GM12891 (cell line): ENCODE results near the gene CFAP77.

Source experiments
- PAX5 ChIP-seq: IDR thresholded peaks from 2 replicates; pipeline ENCODE4 v1.6.1; 2011; ENCODE audit warnings: low read length, moderate library complexity, mild to moderate bottlenecking; ENCODE audit not compliant: insufficient read depth, severe bottlenecking
- POLR2A ChIP-seq: IDR thresholded peaks from 2 replicates; pipeline ENCODE4 v1.6.1; 2011; ENCODE audit warnings: low read depth, low read length, control low read depth
- POLR2AphosphoS5 ChIP-seq: IDR thresholded peaks from 2 replicates; pipeline ENCODE4 v1.6.1; 2011; ENCODE audit warnings: low read depth, low read length, control low read depth
- POU2F2 ChIP-seq: IDR thresholded peaks from 2 replicates; pipeline ENCODE4 v1.6.1; 2011; ENCODE audit warnings: low read depth, mild to moderate bottlenecking, control low read depth, low read length, moderate library complexity
- SPI1 ChIP-seq: IDR thresholded peaks from 2 replicates; pipeline ENCODE4 v1.6.1; 2011; ENCODE audit warnings: low read depth, low read length, control low read depth
- TAF1 ChIP-seq: IDR thresholded peaks from 2 replicates; pipeline ENCODE4 v1.6.1; 2011; ENCODE audit warnings: low read depth, low read length, control low read depth

DNA sequence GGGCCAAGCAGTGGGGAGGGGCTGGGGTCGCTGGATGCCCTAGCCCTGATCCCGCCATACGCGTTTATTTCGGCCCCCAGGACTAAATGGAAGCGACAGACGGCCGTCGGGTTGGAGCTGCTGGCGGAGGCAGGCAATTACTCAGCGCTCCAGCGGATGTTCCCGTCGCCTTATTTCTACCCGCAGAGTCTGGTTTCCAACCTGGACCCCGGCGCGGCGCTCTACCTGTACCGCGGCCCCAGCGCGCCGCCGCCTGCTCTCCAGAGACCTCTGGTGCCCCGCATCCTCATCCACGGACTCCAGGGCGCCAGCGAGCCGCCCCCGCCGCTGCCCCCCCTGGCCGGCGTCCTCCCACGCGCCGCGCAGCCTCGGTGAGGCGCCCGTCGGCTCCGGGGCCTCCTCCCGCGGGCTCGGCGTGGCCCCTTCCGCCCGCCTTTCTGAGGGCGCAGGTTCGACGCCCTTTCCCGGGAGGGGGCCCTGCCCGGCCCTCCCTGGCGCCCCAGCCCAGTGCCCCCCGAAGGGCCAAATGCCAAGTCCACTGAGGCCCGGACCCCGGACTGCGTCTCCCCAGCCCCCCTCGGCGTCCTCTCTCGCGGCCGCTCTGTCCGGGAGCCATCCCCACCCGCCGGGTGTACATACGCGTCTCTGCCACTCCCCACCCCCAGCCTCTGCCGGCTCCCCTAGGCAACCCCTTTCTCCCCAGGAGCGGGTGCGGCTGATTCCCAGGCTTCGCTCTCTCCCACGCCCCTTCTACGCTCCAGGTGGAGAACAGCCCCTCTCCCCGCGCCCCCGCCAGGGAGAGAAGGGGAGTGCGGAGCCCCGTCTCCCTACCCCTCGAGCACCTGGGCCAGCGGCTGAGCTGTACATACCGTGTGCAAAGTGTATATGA lies 179.4 kb downstream of the CFAP77 start:
- no peak for TF ChIP-seq POLR2AphosphoS5
- no peak for TF ChIP-seq TAF1
- no peak for TF ChIP-seq POLR2A
- TF ChIP-seq POU2F2 = no peak
- TF ChIP-seq SPI1 = no peak
- no peak for TF ChIP-seq PAX5
